ENCODE data around the gene RBMY1J.
"Not testable (repeated sequence)": the region's sequence is repeated elsewhere in the genome, so short reads cannot be mapped to it uniquely, and the experiment has no call there.

The RBMY1J gene

DNA sequence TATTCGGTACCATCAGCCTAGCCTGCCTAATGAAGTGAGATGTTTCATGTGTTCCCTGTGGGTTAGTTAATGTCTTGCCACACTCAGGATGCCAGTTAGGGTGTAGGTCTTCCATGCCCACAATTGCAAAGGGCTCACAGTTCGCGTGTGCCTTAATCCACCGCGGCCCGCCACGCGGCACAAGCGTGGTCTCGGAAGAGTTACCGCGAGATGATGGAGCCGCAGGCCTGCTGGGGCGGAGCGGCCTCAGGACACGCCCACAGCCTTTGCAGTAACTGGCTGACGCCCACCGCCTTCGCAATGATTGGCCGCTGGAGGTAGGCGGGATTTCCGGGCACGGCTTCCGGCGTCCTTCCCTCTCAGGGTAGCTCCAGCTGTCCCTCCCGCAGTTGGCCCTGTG, at the start of gene RBMY1J:
TSS of gene RBMY1J (plus strand) at position 301 of the 400 bp plus-strand sequence. CDS start 2,038 bp downstream, outside the sequence.
- not testable (repeated sequence) for H3K27ac ChIP-seq; DNase-seq (ENCODE audit: low read depth, low spot score)

DNA sequence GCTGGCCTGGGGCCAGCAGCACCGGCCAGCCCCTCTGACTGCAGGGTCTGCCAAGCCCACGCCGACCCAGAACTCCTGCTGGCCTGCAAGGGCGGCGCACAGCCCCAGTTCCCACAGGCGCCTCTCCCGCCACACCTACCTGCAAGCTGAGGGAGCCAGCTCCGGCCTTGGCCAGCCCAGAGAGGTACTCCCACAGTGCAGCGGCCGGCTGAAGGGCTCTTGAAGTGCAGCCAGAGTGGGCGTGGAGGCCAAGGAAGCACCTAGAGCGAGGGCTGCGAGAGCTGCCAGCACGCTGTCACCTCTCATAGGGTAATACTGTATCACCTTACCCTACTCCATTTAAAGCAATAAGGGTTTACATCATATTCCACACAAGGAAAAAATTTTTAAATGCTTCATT, 35.8 kb upstream of the RBMY1J start:
- H3K27ac ChIP-seq = no peak overlapping the region
- no peak for DNase-seq (ENCODE audit: low read depth, low spot score)

DNA sequence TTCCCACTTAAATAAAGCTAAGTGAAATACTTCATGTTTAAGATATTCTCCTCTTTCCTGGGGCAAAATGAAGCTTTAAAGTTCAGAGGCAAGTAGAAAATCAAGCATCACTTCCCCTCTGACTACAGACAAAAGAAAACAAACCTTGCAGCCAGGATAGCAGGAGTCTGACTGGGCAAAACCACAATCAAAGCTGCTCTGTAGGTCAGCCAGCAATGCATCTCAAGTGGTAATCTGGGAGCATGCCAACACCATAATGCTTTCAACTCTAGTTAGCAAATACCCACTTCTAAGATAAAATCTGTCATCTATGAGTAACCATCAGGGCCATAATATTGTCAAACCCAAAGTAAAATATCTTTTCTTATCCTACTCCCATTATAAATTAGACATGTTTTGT, 32.6 kb upstream of the RBMY1J start:
- no peak overlapping the region for H3K27ac ChIP-seq
- peak; percentile 37 for DNase-seq (ENCODE audit: low read depth, low spot score)

DNA sequence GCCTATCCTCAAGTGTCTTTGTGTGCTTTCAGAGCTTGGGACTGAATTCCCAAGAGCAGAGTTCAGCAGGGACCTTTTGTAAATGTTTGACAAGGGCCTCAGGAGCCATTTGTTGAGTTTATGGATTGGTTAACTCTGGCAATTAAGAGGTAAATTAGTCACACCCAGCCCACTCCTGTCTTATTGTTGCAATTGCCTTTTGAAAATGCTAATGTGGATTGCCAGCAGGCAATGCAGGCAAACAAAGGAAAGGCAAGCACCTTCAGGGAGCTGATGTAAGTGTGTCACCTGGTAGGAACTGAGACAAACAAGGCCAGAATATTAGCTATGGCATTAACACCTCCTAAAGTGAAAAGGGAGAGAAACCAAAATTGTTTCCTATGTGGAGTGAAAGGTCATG, 29.7 kb upstream of the RBMY1J start:
- no peak overlapping the region for H3K27ac ChIP-seq
- DNase-seq (ENCODE audit: low read depth, low spot score) = no peak

DNA sequence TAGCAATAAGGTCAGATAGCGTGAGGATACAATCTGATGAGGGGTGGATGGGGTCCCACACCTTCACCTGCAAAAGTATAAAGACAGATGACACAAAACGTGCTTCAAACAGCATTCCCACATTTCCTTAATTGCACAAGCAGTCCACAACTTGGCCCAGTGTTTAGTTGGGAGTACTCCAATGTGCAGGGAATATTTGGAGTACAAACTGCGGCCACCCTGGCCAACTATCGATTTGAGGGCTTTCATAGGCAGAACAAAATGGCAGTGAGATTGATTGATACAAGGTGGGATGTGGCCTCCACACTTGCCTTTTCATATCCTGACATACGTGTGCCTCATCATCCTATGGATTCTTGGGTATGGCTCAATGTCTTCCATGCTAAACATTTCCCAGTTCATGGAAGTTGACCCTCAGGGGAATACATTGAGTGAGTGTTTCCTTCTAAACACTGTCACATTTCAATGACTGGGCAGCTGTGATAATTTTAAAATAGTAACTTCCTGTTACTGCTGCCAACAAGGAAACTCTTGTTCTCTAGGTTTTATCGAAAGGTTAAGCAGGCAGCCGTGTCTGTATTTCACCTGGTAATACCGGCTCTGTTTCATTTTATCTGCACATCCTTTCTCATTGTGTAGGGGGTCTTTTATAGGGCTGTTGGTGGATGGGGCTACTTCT, 41.6 kb downstream of the RBMY1J start:
- DNase-seq (ENCODE audit: low read depth, low spot score); H3K27ac ChIP-seq: not testable (repeated sequence)

DNA sequence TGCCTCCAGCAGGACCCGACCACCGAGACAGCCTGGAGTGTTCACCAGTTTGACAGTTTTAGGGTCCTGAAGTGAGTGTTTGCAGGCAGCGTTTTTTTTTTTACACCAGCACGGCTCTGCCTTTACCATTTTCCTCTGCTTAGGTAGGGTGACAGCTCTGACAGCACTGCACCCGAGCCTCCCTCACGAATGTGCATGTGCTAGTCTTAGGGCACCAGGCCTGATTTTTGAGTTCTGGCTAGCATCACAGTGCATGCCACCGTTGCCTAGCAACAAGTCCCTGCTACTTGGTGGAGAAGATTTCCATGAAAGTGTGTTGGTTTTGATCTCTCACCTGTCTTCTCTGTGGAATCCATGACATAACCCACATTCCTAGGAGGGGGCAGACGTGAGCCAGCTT, 52.3 kb downstream of the RBMY1J start:
- not testable (repeated sequence) for DNase-seq (ENCODE audit: low read depth, low spot score); H3K27ac ChIP-seq

DNA sequence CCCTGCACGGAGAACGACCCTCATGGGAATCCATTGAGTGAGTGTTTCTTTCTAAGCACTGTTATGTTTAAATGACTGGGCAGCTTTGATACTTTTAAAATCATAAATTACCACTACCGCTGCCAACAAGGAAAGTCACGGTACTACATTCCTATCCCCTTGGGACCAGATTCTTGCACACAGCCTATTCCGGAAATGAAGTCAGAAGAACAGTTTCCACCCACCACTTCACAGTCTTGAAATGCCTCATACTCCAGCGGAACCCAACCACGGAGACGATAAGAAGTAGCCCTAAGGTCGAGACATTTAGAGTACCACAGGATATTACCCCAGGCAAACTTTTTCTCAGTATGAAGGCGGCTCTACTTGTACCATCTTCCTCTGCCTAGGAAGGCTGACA, 58.8 kb downstream of the RBMY1J start:
- DNase-seq (ENCODE audit: low read depth, low spot score); H3K27ac ChIP-seq: not testable (repeated sequence)

Measured in epithelial cell of prostate (primary cell).